GM10847 (cell line): ENCODE measurements around the gene WEE1.

Experiments
- POLR2A ChIP-seq: IDR thresholded peaks from 2 replicates; pipeline ENCODE4 v1.6.1; 2011; ENCODE audit not compliant: insufficient read length; ENCODE audit errors: extremely low read depth

The WEE1 gene

DNA sequence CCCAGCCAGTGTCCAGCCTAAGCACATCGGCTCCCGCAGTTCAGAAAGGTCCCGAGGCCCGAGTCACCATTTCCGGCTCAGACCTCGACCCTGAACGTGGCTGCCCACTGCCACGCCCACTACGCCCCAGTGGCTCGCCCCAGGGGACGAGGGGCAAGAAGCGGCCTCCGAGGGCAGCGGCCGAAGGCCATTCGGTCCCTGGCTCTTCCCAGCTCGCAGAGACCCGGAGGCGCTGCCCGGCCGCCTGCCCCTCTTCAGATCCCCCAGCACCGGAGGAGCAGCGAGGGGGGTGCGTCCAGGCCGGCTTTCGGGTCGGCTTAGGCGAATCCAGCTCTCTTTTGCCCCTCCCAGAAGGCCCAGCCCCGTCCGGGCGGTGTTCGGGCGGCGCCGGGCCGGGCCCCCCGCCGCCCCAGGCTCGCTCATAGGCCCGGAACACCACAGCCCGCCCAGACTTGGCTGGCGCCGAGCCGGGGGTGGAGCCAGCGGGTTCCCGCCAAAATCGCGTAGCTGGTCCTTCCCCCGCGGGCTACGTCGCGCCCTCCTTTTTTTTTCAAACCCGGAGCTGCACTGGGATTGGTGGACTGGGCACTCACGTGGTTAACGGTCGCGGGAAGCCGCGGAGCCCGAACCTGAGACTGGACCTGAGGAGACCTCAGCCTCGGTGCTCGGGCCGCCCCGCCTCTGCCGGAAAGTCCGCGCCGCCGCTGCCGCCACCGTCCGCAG, at the start of gene WEE1:
Gene WEE1, plus strand, starts transcription at position 619 of the 723 bp plus-strand sequence. CDS start 264 bp downstream, outside the sequence.
- TF ChIP-seq POLR2A: peak; percentile 39

DNA sequence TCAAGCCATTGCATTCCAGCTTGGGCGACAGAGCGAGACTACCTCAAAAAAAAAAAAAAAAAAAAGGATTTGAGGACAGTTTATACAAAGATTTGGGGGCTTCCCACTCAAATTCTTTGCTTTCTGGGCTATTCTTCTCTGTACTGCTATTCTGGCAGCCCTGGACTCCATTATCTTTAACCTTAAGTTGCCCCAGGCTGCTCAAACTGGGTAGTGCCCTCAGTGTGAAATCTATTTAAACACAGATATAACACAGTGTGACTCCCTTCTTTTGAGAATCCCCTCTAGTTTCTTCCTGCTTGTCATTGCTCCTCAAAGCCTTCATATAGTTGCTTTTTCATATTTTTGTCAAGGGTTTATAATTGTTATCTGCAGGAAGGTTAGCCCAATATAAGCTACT, 49.5 kb upstream of the WEE1 start:
- TF ChIP-seq POLR2A: no peak

DNA sequence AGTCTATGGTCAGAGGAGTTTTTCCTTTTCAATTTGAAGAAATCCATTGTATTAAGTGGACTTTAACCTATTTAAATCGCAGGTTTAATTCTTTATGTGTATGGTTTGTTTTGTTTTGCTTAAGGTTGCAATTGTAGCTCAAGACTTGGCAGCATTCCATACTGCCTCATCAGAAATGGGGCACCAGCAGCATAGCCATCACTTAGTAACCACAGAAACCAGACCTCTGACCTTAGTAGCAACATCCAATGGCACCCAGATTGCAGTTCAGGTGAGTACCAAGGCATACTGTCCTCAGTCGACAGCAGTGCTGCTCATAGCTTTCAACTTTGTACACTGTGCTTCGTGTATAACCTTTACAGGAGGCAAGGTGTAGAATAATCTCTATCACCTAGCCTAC, 48.4 kb upstream of the WEE1 start:
- no peak for TF ChIP-seq POLR2A

DNA sequence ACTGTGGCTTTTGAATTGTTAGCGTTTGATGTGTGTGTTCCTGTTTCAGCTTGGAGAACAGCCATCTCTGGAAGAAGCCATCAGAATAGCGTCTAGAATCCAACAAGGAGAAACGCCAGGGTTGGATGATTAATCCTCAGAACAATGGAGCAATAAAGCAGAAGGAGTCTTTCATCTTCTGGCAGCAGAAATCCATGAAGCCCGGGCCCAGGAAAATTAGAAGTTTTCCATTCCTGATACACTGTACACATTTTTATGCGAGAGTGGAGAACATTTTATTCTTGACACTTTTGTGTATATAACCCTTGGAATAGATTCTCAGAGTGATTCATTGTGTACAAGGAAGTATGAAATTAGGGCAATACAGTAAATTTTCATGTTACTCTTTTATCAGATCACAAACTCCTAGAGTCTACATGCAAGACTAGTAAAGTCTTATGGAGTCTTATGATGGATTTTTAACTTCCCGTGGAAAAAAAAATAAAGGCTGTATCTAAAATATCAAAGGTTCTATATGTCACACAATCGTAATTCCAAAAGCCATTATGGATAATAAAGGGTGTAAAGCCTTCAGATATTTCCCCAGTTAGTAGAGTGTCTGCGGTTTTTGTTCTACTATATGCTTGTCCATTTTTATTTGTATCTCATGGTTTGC, 45.9 kb upstream of the WEE1 start:
- TF ChIP-seq POLR2A: no peak

DNA sequence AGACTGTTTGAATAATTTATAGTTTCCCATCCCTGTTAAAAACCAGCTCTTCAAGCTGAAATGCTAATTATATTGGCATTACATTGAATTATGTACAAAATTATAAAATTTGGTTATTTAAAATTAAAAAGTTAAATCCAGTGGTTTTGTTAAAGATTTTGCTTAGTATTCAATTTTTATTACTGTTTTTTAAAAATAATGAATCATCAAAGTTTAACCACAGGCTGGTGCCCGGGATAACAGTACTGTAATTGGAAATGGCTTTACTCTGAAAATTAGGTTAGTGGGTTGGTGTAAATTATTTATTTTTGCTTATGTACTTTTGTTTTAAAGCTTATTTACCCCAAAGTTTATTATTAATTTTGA, 45.4 kb upstream of the WEE1 start:
- no peak for TF ChIP-seq POLR2A

DNA sequence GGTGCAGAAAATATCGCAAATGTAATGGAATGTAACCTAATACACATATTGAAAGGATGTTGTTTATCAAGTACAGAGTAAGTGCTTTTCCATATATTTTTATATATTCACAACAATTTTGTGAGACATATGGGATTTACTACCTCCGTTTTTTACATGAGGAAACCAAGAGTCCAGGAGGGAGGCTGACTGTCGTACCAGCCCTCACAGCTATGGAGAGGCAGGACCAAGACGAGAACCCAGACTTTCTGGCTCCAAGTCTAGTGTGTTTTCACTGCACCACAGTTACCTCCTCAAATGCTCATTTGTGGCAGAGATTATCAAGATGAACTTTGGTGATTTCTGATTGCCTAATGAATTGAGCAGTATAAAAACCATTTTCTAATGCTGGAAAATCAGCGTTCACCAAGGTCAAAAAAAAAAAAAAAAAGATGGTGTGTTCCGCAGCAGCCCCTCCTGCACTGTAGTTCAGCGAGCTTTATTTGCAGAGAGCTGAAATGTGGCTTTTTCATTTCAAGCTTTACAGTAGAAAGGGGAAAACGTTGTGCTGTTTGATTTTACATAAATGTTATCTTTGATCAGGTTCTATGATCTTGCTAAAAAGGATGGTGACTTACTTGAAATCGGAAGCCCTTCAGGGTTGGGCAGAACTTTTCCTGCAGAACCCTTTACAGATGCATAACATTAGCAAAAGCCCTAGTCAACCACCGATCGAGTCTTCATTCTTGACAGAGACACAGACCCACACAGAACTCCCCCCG, 44.7 kb upstream of the WEE1 start:
- TF ChIP-seq POLR2A: no peak

DNA sequence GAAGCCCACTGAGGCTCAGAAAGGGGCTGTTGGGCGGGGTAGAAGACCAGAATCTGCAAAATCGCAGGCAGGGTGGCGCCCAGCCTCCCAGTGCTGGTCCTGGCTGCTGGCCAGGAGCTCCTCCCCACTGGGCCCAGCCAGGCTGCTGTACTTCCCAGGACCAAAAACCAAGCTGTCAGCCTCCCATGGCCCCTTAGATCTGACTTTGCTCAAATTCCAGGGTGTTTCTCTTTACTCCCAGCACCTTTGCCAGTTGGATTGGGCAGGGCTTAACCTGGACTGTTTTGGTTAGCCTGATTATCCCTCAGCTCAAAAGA, 44.2 kb upstream of the WEE1 start:
- TF ChIP-seq POLR2A: no peak

DNA sequence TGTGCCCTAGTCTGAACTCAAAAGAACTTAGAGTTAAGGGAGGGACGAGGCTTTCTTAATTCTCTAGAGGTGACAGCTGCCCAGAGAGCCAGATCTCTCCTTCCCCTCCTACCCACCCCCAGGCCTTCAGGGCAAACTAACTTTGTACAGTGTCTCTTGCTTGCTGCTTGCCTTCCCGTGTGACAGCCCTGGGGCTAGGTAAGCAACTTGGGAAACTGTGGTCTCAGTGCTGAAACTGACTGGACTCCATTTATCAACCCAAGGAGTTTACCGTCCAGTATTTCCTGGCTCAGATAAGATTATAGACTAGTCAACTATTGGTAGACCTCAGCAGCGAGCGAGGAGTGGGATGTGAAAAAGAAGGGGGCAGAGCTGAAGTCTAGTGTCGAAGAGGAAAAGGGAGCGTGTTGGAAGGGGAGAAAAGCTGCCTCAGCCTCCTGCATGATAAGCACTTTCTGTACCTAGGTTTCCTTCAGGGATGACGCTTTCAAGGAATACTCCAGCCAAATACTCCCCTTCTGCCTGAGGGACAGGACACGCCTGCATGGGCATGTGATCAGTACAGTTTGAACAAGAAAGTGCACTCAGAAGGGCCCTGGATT, 43.3 kb upstream of the WEE1 start:
- no peak for TF ChIP-seq POLR2A

DNA sequence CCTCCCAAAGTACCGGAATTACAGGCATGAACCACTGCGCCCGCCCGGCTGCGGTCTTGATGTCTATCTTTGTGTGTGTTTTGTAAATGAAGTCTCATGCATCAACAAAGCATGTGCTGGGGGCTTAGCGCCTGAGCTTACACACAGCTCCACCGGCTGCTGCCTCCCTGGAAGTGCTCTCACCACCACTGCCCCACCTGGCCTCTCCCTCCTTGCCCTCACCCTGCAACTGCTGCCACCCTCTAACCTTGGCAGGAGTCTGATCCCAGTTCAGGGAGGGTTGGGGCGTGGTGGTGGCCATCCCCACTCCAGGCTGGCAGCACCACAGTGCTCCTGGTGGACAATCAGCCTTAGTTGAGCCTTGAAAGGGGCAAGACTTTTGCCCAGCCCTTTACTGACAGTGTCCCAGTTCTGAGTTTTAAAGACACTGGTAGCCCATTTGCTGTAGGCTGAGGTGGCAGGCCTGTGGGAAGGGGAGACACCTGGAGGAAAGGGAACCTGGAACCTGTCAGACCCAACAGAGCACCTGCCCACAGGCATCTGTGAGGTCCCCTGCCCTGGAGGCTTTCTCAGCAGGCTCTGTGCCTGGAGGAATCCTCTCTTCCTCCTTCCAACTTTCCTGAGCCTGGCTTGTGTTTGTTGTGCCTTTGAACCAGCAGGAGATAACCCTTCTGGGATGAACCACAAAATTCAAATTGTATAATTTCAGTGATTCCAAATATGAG, 42.4 kb upstream of the WEE1 start:
- TF ChIP-seq POLR2A: no peak

DNA sequence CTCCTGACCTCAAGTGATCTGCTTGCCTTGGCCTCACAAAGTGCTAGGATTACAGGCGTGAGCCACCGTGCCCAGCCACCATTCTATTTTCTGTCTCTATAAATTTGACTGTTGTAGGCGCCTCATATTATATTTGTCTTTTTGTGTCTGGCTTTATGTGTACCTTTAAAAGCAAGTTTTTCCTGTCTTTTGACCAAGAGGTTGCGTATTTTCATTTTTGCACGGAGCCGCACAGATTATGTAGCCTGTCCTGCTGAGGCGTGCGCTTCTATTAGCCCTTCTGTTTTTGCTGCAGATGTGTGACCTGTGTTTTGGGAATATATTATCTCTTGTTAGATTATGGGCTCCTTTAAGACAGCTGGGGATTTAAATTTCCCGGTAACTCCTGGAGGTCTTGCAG, 40.4 kb upstream of the WEE1 start:
- no peak for TF ChIP-seq POLR2A

DNA sequence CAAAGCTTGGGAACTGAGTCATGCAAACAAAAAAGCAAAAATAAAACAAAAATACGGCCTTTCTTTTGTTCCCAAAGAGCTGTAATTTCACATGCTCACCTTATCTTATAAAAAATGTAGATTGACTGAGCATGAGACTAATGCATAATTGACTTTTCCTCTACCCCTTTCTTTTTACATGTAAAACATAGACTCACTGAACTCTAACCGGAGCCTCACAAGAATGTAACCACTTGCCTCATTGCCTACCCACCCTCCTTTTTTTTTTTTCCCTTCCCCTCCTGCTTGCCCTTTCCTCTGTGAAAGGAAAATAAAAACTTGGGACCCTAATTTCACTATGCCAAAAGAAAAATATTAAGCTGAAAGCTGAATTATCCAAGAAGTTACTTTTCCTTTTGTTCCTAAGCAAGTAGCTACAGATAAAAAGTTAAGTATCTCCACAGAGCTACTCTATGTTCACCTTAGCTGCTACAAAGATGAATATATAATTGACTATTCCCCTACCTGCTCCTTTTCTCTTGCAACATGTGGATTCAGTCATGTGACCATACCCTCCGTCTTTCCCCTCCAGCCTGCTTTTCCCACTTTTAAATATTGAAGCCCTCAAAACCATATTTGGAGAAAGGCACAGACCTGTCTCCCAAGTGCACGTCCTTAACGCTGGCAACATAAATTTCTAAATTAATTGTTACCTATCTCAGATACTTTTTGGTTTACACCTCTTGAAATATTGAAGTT, 39.6 kb upstream of the WEE1 start:
- TF ChIP-seq POLR2A: no peak

DNA sequence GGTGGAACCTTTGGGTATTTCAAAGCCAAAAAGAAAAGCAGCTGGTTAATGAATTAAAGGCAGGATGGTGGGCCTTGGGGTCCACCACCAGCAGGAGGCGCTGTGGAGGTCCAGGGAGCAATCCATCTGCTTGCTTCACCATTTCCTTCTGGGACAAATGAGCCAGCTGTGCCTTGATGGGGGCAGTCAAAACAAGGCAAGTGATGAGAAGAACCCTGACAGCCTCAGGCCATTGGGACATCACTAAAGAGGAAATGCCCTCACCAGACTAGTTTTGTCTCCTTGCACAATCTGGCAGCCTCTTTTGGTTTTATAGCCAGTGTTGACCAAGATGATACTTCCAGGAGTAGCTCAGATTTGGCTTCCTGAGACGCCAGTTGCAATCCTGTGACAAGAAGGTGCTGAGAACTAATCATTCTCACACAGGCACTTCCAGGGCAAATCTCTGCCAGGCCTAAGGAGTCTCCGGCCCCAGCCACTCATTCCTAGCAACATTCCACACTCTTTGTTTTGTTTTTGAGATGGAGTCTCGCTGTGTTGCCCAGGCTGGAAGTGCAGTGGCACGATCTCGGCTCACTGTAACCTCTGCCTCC, 38.2 kb upstream of the WEE1 start:
- TF ChIP-seq POLR2A: no peak

DNA sequence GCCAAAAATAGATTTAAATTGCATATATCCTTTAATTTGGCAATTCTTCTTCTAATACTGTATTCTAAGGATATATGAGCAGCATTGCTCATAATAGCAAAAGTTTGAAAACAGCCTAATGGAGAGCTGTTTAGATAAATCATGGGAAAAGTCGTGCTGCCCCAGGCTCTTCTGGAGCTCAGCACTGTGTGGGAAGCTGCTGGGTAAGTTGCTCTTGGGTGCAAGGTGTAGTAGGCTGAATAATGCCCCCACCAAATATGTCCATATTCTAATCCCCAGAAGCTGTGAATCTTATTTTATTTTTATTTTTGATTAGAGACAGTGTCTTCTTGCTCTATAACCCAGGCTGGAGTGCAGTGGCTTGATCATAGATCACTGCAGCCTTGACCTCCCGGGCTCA, 34.9 kb upstream of the WEE1 start:
- TF ChIP-seq POLR2A: no peak

DNA sequence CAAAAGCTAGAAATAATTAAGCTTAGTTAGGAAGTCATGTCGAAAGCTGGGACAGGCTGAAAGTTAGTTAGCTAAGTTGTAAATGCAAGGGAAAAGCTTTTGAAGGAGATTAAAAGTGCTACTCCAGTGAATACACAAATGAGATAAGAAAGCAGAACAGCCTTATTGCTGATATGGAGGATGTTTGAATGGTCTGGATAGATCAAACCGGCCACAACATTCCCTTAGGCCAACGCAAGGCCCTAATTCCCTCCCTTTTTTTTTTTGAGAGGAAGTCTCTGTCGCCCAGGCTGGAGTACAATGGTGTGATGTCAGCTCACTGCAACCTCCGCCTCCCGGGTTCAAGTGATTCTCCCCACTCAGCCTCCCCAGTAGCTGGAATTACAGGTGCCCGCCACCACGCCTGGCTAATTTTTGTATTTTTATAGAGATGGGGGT, 23.3 kb upstream of the WEE1 start:
- TF ChIP-seq POLR2A: no peak
